Vagina (tissue), 2 donors: ENCODE results near the gene GBX2. TPM values are rescaled to one million over a fixed set of nuclear protein-coding genes. Genes with fewer than 3 reads are reported as not detected.

Experiments used
- DNase-seq, 2 donors: peaks; one replicate each; pipeline ENCODE4 v3.0.0-alpha.2; 2017; ENCODE audit errors: extremely low spot score in 2 of 2
- H3K27ac ChIP-seq: fragments of 200-600 bp; sonication (generic); one replicate; pipeline ENCODE4 v1.5.1; 2019
- H3K27me3 ChIP-seq: fragments of 200-600 bp; sonication (generic); one replicate; pipeline ENCODE4 v1.5.1; 2019
- H3K36me3 ChIP-seq, 2 donors: fragments of 200-600 bp; sonication (generic); one replicate each; pipeline ENCODE4 v1.5.1; 2017 to 2019
- H3K4me1 ChIP-seq: fragments of 200-600 bp; sonication (generic); one replicate; pipeline ENCODE4 v1.5.1; 2019
- H3K4me3 ChIP-seq, 2 donors: fragments of 200-600 bp; sonication (generic); 1 replicate in 1 of 2; 2 replicates in 1 of 2; pipeline ENCODE4 v1.5.1; 2016 to 2019
- H3K9me3 ChIP-seq: fragments of 200-600 bp; sonication (generic); one replicate; pipeline ENCODE4 v1.5.1; 2019
- CTCF ChIP-seq, 3 experiments: fragments of 450-650 bp in 2 of 3; fragments of 200-600 bp in 1 of 3; sonication (generic) in 1 of 3; IDR thresholded peaks; one replicate each; pipeline ENCODE4 v1.5.1; 2017 to 2019; ENCODE audit warnings: antibody characterized with exemption in 3 of 3, mild to moderate bottlenecking in 2 of 3, moderate library complexity in 2 of 3
- POLR2A ChIP-seq, 2 donors: fragments of 450-650 bp; IDR thresholded peaks; one replicate each; pipeline ENCODE4 v1.6.1; 2017; ENCODE audit warnings: antibody characterized with exemption in 2 of 2, mild to moderate bottlenecking in 2 of 2, moderate library complexity in 2 of 2
- POLR2AphosphoS5 ChIP-seq, 2 donors: sonication (generic); formaldehyde crosslinking; IDR thresholded peaks; one replicate each; pipeline ENCODE4 v1.9.0; 2017; ENCODE audit warnings: antibody characterized with exemption in 2 of 2, mild to moderate bottlenecking in 2 of 2, low read depth in 1 of 2; ENCODE audit not compliant: insufficient read depth in 1 of 2
- intact Hi-C: fragments of 100-400 bp; cut with DNase I; formaldehyde crosslinking; loops from one replicate; pipeline ENCODE4 v1.15.1; 2023
- total RNA-seq: library from RNA; depleted of rRNA; stranded (reverse); fragments of >200 nt; gene quantifications from one replicate; pipeline ENCODE4 v1.2.3, GENCODE V29; 2016

The GBX2 gene
- total RNA-seq, 1 donor from 2014 or later, result not detected

- intact Hi-C loops, result no loop called here
- Histone ChIP-seq H3K36me3 (no peaks in the 10 kb centered on the region), H3K9me3 (no peaks in the 10 kb centered on the region), H3K27ac (no peak overlapping the region), H3K27me3 (peaks cover 41% of the 10 kb centered on the region), H3K4me3 (no peak overlapping the region), H3K4me1 (peaks cover 31% of the 10 kb centered on the region)
- TF ChIP-seq POLR2AphosphoS5 (IDR thresholded peaks at IDR 0.05; ENCODE audit: insufficient read depth in 1 of 2, low read depth in 1 of 2), result no peak
- no peak for TF ChIP-seq POLR2A (IDR thresholded peaks at IDR 0.05)
- TF ChIP-seq CTCF (IDR thresholded peaks at IDR 0.05), result no peak
- DNase-seq, result no peak
Observed at GRCh38 chr2:236173036-236173728, 5.0 kb upstream of the GBX2 start.

- DNase-seq, result no peak
Observed at GRCh38 chr2:236172255-236173035, 4.3 kb upstream of the GBX2 start.

GRCh38 chr2:236171680-236172254 is 3.6 kb upstream of the GBX2 start:
- Histone ChIP-seq H3K36me3 (no peaks in the 10 kb centered on the region), H3K4me3 (no peak overlapping the region)
- intact Hi-C loops, result no loop called here

More at GRCh38 chr2:236172255-236173035, 4.3 kb upstream of the GBX2 start:
- no peak overlapping the region for H3K27ac ChIP-seq
- no peak overlapping the region for H3K4me3 ChIP-seq
- H3K4me1 ChIP-seq, result peaks cover 25% of the 10 kb centered on the region
- peaks cover 40% of the 10 kb centered on the region for H3K27me3 ChIP-seq
- intact Hi-C loops, result no loop called here
- H3K9me3 ChIP-seq, result no peaks in the 10 kb centered on the region
- no peak for TF ChIP-seq POLR2A (IDR thresholded peaks at IDR 0.05)
- H3K36me3 ChIP-seq, result no peaks in the 10 kb centered on the region

GRCh38 chr2:236171181-236171679 is 3.0 kb upstream of the GBX2 start:
- TF ChIP-seq POLR2A (IDR thresholded peaks at IDR 0.05) (no peak), CTCF (IDR thresholded peaks at IDR 0.05) (no peak), POLR2AphosphoS5 (IDR thresholded peaks at IDR 0.05; ENCODE audit: insufficient read depth in 1 of 2, low read depth in 1 of 2) (no peak)
- no peak for DNase-seq
- Histone ChIP-seq H3K36me3 (no peaks in the 10 kb centered on the region), H3K4me1 (peaks cover 37% of the 10 kb centered on the region), H3K27ac (no peak overlapping the region), H3K9me3 (no peaks in the 10 kb centered on the region), H3K27me3 (peaks cover 39% of the 10 kb centered on the region), H3K4me3 (no peak overlapping the region)
- intact Hi-C loops, result no loop called here

More at GRCh38 chr2:236171680-236172254, 3.6 kb upstream of the GBX2 start:
- peaks cover 32% of the 10 kb centered on the region for H3K4me1 ChIP-seq
- no peak for TF ChIP-seq CTCF (IDR thresholded peaks at IDR 0.05)
- no peak for TF ChIP-seq POLR2A (IDR thresholded peaks at IDR 0.05)
- TF ChIP-seq POLR2AphosphoS5 (IDR thresholded peaks at IDR 0.05; ENCODE audit: insufficient read depth in 1 of 2, low read depth in 1 of 2), result no peak
- H3K27me3 ChIP-seq, result peaks cover 39% of the 10 kb centered on the region
- no peak for DNase-seq
- H3K27ac ChIP-seq, result no peak overlapping the region
- H3K9me3 ChIP-seq, result no peaks in the 10 kb centered on the region

GRCh38 chr2:236170590-236171165 is 2.5 kb upstream of the GBX2 start:
- Histone ChIP-seq H3K27ac (no peak overlapping the region), H3K4me1 (peaks cover 43% of the 10 kb centered on the region), H3K36me3 (no peaks in the 10 kb centered on the region), H3K9me3 (no peaks in the 10 kb centered on the region), H3K27me3 (peaks cover 39% of the 10 kb centered on the region), H3K4me3 (no peak overlapping the region)
- intact Hi-C loops, result no loop called here
- no peak for TF ChIP-seq CTCF (IDR thresholded peaks at IDR 0.05)
- TF ChIP-seq POLR2A (IDR thresholded peaks at IDR 0.05), result no peak
- no peak for TF ChIP-seq POLR2AphosphoS5 (IDR thresholded peaks at IDR 0.05; ENCODE audit: insufficient read depth in 1 of 2, low read depth in 1 of 2)
- no peak for DNase-seq
